Stimulated activated CD4-positive, alpha-beta T cell treated with anti-CD3 and anti-CD28 coated beads, Interleukin-4, amount 100 ng/mL, for 24 hours (primary cell): ENCODE measurements around the gene HECTD1.
"Not testable (repeated sequence)": the region's sequence is repeated elsewhere in the genome, so short reads cannot be mapped to it uniquely, and the experiment has no call there.

Source experiments
- DNase-seq: peaks from one replicate; pipeline ENCODE4 v3.0.0-alpha.2; 2020

HECTD1 gene

GRCh38 chr14:31207755-31208545 lies at the start of gene HECTD1:
Gene HECTD1 (minus strand): TSS chr14:31207793. CDS start chr14:31205936, 1,857 bp downstream.
- DNase-seq, result peak; percentile 89

GRCh38 chr14:31257244-31257553 lies 49.6 kb upstream of the HECTD1 start:
- no peak for DNase-seq

GRCh38 chr14:31256534-31257243 lies 49.1 kb upstream of the HECTD1 start:
- no peak for DNase-seq

- not testable (repeated sequence) for DNase-seq
These were observed 48.3 kb upstream of the HECTD1 start for GRCh38 chr14:31255918-31256317.

GRCh38 chr14:31255286-31255685 lies 47.7 kb upstream of the HECTD1 start:
- DNase-seq, result no peak

GRCh38 chr14:31253746-31254471 lies 46.3 kb upstream of the HECTD1 start:
- DNase-seq, result no peak

- DNase-seq, result no peak
These were observed 45.3 kb upstream of the HECTD1 start for GRCh38 chr14:31252865-31253264.

GRCh38 chr14:31251028-31251958 lies 43.7 kb upstream of the HECTD1 start:
- DNase-seq, result no peak

- no peak for DNase-seq
These were observed 37.0 kb upstream of the HECTD1 start for GRCh38 chr14:31244626-31245025.

- peak; percentile 12 for DNase-seq
These were observed 36.3 kb upstream of the HECTD1 start for GRCh38 chr14:31243860-31244259.

- not testable (repeated sequence) for DNase-seq
These were observed 34.8 kb upstream of the HECTD1 start for GRCh38 chr14:31242161-31242940.

GRCh38 chr14:31241450-31242114 lies 34.0 kb upstream of the HECTD1 start:
- no peak for DNase-seq

GRCh38 chr14:31239741-31240140 lies 32.1 kb upstream of the HECTD1 start:
- DNase-seq, result no peak

GRCh38 chr14:31235462-31235861 lies 27.9 kb upstream of the HECTD1 start:
- no peak for DNase-seq

- no peak for DNase-seq
These were observed 24.5 kb upstream of the HECTD1 start for GRCh38 chr14:31232081-31232480.

- DNase-seq, result not testable (repeated sequence)
These were observed 23.7 kb upstream of the HECTD1 start for GRCh38 chr14:31231272-31231671.

- no peak for DNase-seq
These were observed 23.0 kb upstream of the HECTD1 start for GRCh38 chr14:31230573-31230958.

- DNase-seq, result no peak
These were observed 22.3 kb upstream of the HECTD1 start for GRCh38 chr14:31229638-31230572.

- DNase-seq, result no peak
These were observed 21.4 kb upstream of the HECTD1 start for GRCh38 chr14:31229009-31229408.

GRCh38 chr14:31228533-31228932 lies 20.9 kb upstream of the HECTD1 start:
- no peak for DNase-seq
